Caco-2 (cell line): ENCODE data around the gene CACNA1H. TPM values are rescaled to one million over a fixed set of nuclear protein-coding genes. Genes with fewer than 3 reads are reported as not detected.

Source experiments
- BruUV-seq: library from RNA; stranded (reverse); fragments of 400-500 nt; replicated peaks from 2 replicates; lab custom pipeline; 2021; lab: Mats Ljungman, UMichigan
- CTCF ChIA-PET: fragments of 300-600 bp; sonication (Branson Sonifier 250); formaldehyde crosslinking; loops from one replicate; lab custom pipeline; 2022; ENCODE audit warnings: antibody characterized with exemption; lab: Charles Lee
- POLR2A ChIA-PET: fragments of 300-600 bp; sonication (Branson Sonifier 250); formaldehyde crosslinking; loops from one replicate; lab custom pipeline; 2022; ENCODE audit warnings: antibody characterized with exemption; lab: Charles Lee
- DNase-seq, 2 experiments: peaks; one replicate each; pipeline versions ENCODE4 v3.0.0 to v3.0.0-alpha.2; 2020 to 2022
- H3K27me3 ChIP-seq: replicated peaks from 2 replicates; pipeline ENCODE4 v1.6.0; 2011; ENCODE audit warnings: low read length; ENCODE audit not compliant: control insufficient read depth, insufficient read depth
- H3K36me3 ChIP-seq: 2 replicates; pipeline ENCODE4 v1.5.1; 2011; ENCODE audit warnings: low read length; ENCODE audit not compliant: control insufficient read depth, insufficient read depth
- H3K4me1 ChIP-seq: fragments of 250-450 bp; sonication (Bioruptor Pico); 2 replicates; pipeline ENCODE4 v1.5.1; 2020; ENCODE audit warnings: mild to moderate bottlenecking
- H3K4me3 ChIP-seq: 2 replicates; pipeline ENCODE4 v1.5.1; 2011; ENCODE audit warnings: low read depth, mild to moderate bottlenecking, control low read depth, low read length
- H3K9me3 ChIP-seq: fragments of 250-450 bp; sonication (Bioruptor Pico); 2 replicates; pipeline ENCODE4 v1.5.1; 2020; ENCODE audit warnings: mild to moderate bottlenecking, moderate library complexity
- H3K27ac Mint-ChIP-seq: one replicate; pipeline ENCODE4 v1.8.0; 2022; ENCODE audit warnings: mixed read lengths; ENCODE audit not compliant: unreplicated experiment
- H3K27me3 Mint-ChIP-seq: one replicate; pipeline ENCODE4 v1.8.0; 2022; ENCODE audit warnings: mixed read lengths; ENCODE audit not compliant: insufficient read depth, unreplicated experiment
- H3K36me3 Mint-ChIP-seq: one replicate; pipeline ENCODE4 v1.8.0; 2022; ENCODE audit warnings: mild to moderate bottlenecking, mixed read lengths; ENCODE audit not compliant: insufficient read depth, unreplicated experiment
- H3K4me1 Mint-ChIP-seq: one replicate; pipeline ENCODE4 v1.8.0; 2022; ENCODE audit warnings: low read depth, mixed read lengths; ENCODE audit not compliant: unreplicated experiment
- H3K4me3 Mint-ChIP-seq: one replicate; pipeline ENCODE4 v1.8.0; 2022; ENCODE audit warnings: mild to moderate bottlenecking, moderate library complexity, mixed read lengths; ENCODE audit not compliant: unreplicated experiment
- H3K9me3 Mint-ChIP-seq: one replicate; pipeline ENCODE4 v1.8.0; 2022; ENCODE audit warnings: mixed read lengths; ENCODE audit not compliant: unreplicated experiment
- intact Hi-C: fragments of 100-400 bp; cut with micrococcal nuclease; formaldehyde crosslinking; loops from one replicate; pipeline ENCODE4 v1.10.0; 2022; ENCODE audit not compliant: unreplicated experiment
- total RNA-seq: library from RNA; stranded (reverse); gene quantifications from 2 replicates; pipeline ENCODE4 v1.2.3, GENCODE V29; 2022
- TF ChIP-seq, protein P1 (sequence below), 2 experiments: fragments of 200-600 bp in 1 of 2; IDR thresholded peaks; 1 replicate in 1 of 2; 2 replicates in 1 of 2; pipeline versions ENCODE4 v1.5.1 to v1.8.0; 2011 to 2022; ENCODE audit warnings: antibody characterized with exemption in 1 of 2, control low read depth in 1 of 2, inconsistent platforms in 1 of 2, low read depth in 1 of 2, low read length in 1 of 2, mild to moderate bottlenecking in 1 of 2, moderate library complexity in 1 of 2; ENCODE audit not compliant: insufficient read depth in 1 of 2, severe bottlenecking in 1 of 2, unreplicated experiment in 1 of 2

Gene CACNA1H
- total RNA-seq, 1 experiment from 2014 or later: 5.1 TPM

- no TSS peak for BruUV-seq
- Mint-ChIP-seq H3K4me1 (no peaks in the 10 kb centered on the region), H3K4me3 (no peak overlapping the region), H3K27ac (no peak overlapping the region), H3K36me3 (no peaks in the 10 kb centered on the region), H3K9me3 (no peaks in the 10 kb centered on the region), H3K27me3 (no peaks in the 10 kb centered on the region)
- ChIA-PET CTCF (no interaction called here), POLR2A (no interaction called here)
- DNase-seq: no peak
- no peaks in the 10 kb centered on the region for H3K4me1 ChIP-seq
- intact Hi-C loops: no loop called here
- no peak overlapping the region for H3K4me3 ChIP-seq
- H3K36me3 ChIP-seq: no peaks in the 10 kb centered on the region
- no peaks in the 10 kb centered on the region for H3K9me3 ChIP-seq
- no peaks in the 10 kb centered on the region for H3K27me3 ChIP-seq
- TF ChIP-seq, protein P1, sequence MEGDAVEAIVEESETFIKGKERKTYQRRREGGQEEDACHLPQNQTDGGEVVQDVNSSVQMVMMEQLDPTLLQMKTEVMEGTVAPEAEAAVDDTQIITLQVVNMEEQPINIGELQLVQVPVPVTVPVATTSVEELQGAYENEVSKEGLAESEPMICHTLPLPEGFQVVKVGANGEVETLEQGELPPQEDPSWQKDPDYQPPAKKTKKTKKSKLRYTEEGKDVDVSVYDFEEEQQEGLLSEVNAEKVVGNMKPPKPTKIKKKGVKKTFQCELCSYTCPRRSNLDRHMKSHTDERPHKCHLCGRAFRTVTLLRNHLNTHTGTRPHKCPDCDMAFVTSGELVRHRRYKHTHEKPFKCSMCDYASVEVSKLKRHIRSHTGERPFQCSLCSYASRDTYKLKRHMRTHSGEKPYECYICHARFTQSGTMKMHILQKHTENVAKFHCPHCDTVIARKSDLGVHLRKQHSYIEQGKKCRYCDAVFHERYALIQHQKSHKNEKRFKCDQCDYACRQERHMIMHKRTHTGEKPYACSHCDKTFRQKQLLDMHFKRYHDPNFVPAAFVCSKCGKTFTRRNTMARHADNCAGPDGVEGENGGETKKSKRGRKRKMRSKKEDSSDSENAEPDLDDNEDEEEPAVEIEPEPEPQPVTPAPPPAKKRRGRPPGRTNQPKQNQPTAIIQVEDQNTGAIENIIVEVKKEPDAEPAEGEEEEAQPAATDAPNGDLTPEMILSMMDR (IDR thresholded peaks at IDR 0.05; ENCODE audit: insufficient read depth in 1 of 2, low read depth in 1 of 2, low read length in 1 of 2, severe bottlenecking in 1 of 2, unreplicated experiment in 1 of 2): no peak
Observed at GRCh38 chr16:1167276-1168107, 14.6 kb downstream of the CACNA1H start.

GRCh38 chr16:1168837-1169236 is 15.9 kb downstream of the CACNA1H start:
- no peak overlapping the region for H3K4me3 Mint-ChIP-seq
- Histone ChIP-seq H3K4me1 (no peaks in the 10 kb centered on the region), H3K36me3 (no peaks in the 10 kb centered on the region), H3K9me3 (no peaks in the 10 kb centered on the region), H3K4me3 (no peak overlapping the region), H3K27me3 (no peaks in the 10 kb centered on the region)
- no TSS peak for BruUV-seq
- H3K4me1 Mint-ChIP-seq: no peaks in the 10 kb centered on the region
- no peaks in the 10 kb centered on the region for H3K27me3 Mint-ChIP-seq
- ChIA-PET CTCF (no interaction called here), POLR2A (no interaction called here)
- DNase-seq: no peak
- TF ChIP-seq, protein P1 (IDR thresholded peaks at IDR 0.05; ENCODE audit: insufficient read depth in 1 of 2, low read depth in 1 of 2, low read length in 1 of 2, severe bottlenecking in 1 of 2, unreplicated experiment in 1 of 2): no peak
- H3K9me3 Mint-ChIP-seq: no peaks in the 10 kb centered on the region
- no peak overlapping the region for H3K27ac Mint-ChIP-seq
- intact Hi-C loops: no loop called here
- H3K36me3 Mint-ChIP-seq: no peaks in the 10 kb centered on the region

DNA sequence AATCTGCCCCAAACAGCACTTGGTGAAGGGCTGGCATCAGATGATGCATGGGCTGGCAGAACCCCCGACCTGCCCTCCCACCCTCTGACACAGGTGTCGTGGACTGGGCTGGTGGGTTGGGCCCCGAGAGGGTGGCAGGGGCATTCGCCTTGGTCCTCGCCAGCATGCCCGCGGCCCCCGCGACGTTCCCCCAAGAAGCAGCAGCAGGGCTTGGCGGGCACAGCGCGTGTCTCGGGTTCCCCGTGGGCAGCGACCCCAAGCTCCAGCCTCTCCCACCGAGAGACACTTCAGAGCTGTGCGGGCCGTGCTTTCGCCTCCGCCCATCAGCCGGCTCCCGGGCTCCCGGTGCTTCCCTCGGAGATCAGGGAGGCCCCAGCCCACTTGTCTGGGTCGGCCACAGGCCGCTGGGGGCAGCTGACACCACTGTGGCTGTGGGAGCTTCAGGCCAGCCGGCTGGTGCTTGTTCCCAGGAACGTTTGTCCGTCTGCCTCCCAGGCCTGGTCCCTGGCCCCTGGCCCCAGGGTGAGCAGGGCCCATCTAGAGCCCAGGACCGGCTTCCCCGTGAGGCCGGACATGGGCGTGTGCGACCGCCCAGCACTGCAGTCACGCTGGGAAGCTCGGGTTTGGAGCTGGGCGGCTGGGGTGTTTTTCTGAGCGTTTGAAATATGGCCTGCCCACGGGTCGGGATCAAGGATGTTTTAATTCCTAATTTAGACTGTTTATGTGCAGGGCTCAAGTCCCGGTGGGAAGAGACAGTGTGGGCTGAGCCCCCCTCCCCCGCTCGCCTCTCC is 16.6 kb downstream of the CACNA1H start:
- Mint-ChIP-seq H3K4me3 (no peak overlapping the region), H3K4me1 (no peaks in the 10 kb centered on the region), H3K9me3 (no peaks in the 10 kb centered on the region), H3K27ac (no peak overlapping the region), H3K27me3 (no peaks in the 10 kb centered on the region), H3K36me3 (no peaks in the 10 kb centered on the region)
- DNase-seq: no peak
- H3K9me3 ChIP-seq: no peaks in the 10 kb centered on the region
- CTCF ChIA-PET: no interaction called here
- H3K27me3 ChIP-seq: no peaks in the 10 kb centered on the region
- intact Hi-C loops: no loop called here
- H3K4me3 ChIP-seq: no peak overlapping the region
- POLR2A ChIA-PET: no interaction called here
- BruUV-seq: no TSS peak
- TF ChIP-seq, protein P1 (IDR thresholded peaks at IDR 0.05; ENCODE audit: insufficient read depth in 1 of 2, low read depth in 1 of 2, low read length in 1 of 2, severe bottlenecking in 1 of 2, unreplicated experiment in 1 of 2): no peak
- no peaks in the 10 kb centered on the region for H3K36me3 ChIP-seq
- H3K4me1 ChIP-seq: no peaks in the 10 kb centered on the region
